ENCODE data around the gene RPL4.
A peak's percentile ranks its signal among the peaks of the same experiment; 100 is the strongest.
"Not testable (repeated sequence)": the region's sequence is repeated elsewhere in the genome, so short reads cannot be mapped to it uniquely, and the experiment has no call there.

RPL4 gene

GRCh38 chr15:66502491-66502890 is 2.2 kb downstream of the RPL4 start:
- TF ChIP-seq JUND (IDR thresholded peaks at IDR 0.05; ENCODE audit: low read depth): no peak
- in situ Hi-C loops (cut with HindIII; ENCODE audit: low pct_unique_long_range_greater_than_20kb, low sequenced_read_pairs): no loop called here
- DNase-seq (ENCODE audit: low read depth in 1 of 2, low spot score in 1 of 2): no peak

GRCh38 chr15:66500346-66500745 is 4.3 kb downstream of the RPL4 start:
- in situ Hi-C loops (cut with HindIII; ENCODE audit: low pct_unique_long_range_greater_than_20kb, low sequenced_read_pairs); DNase-seq (ENCODE audit: low read depth in 1 of 2, low spot score in 1 of 2): not testable (repeated sequence)

DNA sequence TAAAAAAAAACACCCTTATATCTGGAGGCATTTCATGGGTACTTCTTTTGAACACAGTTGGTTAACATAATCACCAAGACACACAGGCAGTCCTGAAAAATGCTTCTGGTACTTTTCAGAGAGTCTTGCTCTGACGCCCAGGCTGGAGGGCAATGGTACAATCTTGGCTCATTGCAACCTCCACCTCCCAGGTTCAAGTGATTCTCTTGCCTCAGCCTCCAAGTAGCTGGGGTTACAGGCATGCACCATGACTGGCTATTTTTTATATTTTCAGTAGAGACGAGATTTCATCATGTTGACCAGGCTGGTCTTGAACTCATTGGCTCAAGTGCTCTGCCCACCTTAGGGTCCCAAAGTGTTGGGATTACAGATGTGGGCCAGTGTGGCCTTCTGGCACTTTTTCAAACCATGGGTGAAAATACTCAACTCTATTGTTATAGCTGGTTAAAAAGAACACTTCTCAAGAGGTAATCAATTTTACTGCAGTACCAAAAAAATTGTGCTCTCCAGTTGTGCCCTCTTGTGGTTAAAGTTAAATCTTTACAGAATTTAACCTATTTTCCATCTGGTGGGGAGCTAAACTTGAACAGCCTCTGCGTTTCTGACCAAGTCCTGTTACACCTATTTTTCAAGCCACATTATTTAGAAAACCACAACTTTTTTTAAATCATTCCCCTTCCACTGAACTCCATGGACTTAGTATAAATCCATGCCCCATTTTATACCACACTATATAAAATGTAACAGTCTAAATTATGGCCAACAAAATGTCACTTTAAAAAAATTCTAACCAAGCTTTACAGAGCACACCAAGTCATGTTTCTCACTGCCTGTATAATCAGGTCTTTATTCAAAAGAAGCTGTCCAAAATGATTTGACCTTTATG is 5.9 kb downstream of the RPL4 start:
- in situ Hi-C loops (cut with HindIII; ENCODE audit: low pct_unique_long_range_greater_than_20kb, low sequenced_read_pairs): no loop called here
- DNase-seq (ENCODE audit: low read depth in 1 of 2, low spot score in 1 of 2): peak in 1 of 2 experiments; percentile 35
- no peak for TF ChIP-seq JUND (IDR thresholded peaks at IDR 0.05; ENCODE audit: low read depth)

- in situ Hi-C loops (cut with HindIII; ENCODE audit: low pct_unique_long_range_greater_than_20kb, low sequenced_read_pairs): no loop called here
Observed at GRCh38 chr15:66497502-66498455, 6.9 kb downstream of the RPL4 start, which contains the start of gene SNAPC5. TSS of gene SNAPC5 (minus strand) at chr15:66497762. CDS start at chr15:66497731, 31 bp downstream.

DNA sequence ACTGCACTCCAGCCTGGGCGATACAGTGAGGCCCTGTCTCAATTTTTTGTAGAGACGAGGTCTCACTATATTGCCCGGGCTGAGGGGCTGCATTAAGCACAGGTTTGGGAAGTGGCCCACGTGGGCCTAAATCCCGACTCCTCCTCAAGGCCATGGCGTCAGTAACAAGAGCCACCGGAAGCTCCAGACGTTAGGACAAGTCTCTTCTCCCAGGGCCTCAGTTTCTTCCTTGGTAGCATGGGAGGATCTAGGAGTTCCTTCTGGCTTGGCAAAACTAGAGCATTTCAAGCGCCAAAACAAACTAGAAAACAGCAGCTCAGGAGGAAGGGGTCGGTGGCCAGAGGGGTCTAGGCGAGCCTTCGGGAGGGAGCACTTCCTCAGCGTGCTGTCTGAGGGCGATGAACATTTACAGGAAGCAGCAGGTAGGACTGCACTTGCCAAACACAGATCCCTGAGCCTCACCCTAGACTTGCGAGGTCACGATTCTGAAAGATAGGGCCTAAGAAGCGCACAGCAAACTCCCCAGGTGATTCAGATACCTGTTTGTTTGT is 7.6 kb downstream of the RPL4 start:
- TF ChIP-seq JUND (IDR thresholded peaks at IDR 0.05; ENCODE audit: low read depth): no peak
- peak in 1 of 2 experiments; percentile 31 for DNase-seq (ENCODE audit: low read depth in 1 of 2, low spot score in 1 of 2)
- in situ Hi-C loops (cut with HindIII; ENCODE audit: low pct_unique_long_range_greater_than_20kb, low sequenced_read_pairs): no loop called here

More at GRCh38 chr15:66497502-66498455, 6.9 kb downstream of the RPL4 start, which contains the start of gene SNAPC5:
- peak; percentile 63; the same call in 1 of the 2 replicates for TF ChIP-seq JUND (IDR thresholded peaks at IDR 0.05; ENCODE audit: low read depth)
- peak; percentile 48 to 96 for DNase-seq (ENCODE audit: low read depth in 1 of 2, low spot score in 1 of 2)

DNA sequence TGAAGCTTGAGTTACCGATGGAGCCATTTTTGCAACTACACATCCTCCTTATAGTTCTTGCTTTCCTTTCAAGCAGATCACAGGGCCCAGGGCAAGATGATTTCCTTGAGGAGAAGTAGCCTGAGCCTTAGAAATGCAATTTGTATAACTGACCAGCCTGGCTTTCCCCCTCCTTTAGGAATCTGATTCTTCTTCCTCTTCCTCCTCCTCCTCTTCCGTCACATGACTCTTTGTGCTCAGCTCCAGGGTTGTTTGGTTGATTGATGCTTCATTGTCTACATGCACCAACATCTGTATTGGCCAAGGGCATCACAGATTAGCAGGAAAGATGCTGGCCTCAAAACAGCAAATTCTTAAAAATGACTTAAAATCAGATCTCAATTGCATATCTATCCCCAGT is 10.4 kb downstream of the RPL4 start:
- DNase-seq (ENCODE audit: low read depth in 1 of 2, low spot score in 1 of 2): no peak
- no peak for TF ChIP-seq JUND (IDR thresholded peaks at IDR 0.05; ENCODE audit: low read depth)
- in situ Hi-C loops (cut with HindIII; ENCODE audit: low pct_unique_long_range_greater_than_20kb, low sequenced_read_pairs): no loop called here

DNA sequence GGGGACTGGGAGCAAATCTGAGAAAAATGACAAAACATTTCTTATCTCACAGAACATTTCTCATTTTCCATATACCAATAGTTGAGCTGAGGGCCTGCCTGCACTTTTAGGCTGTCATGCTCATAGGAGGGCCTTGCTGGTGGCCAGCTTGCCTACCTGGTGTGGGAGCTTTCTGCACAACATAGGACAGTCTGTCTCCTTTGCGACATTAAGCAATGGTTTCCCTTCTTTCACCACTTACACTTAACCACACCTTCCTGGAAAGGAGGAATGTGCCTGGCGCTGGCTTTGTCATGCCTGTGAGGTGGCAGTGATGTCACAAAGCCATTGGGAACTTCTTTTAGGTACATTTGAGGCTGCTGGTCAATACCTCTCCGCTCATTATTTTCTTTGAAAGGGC is 12.8 kb downstream of the RPL4 start:
- in situ Hi-C loops (cut with HindIII; ENCODE audit: low pct_unique_long_range_greater_than_20kb, low sequenced_read_pairs): no loop called here
- no peak for DNase-seq (ENCODE audit: low read depth in 1 of 2, low spot score in 1 of 2)
- TF ChIP-seq JUND (IDR thresholded peaks at IDR 0.05; ENCODE audit: low read depth): no peak

GRCh38 chr15:66489179-66489791 is 15.4 kb downstream of the RPL4 start:
- no peak for DNase-seq (ENCODE audit: low read depth in 1 of 2, low spot score in 1 of 2)
- TF ChIP-seq JUND (IDR thresholded peaks at IDR 0.05; ENCODE audit: low read depth): no peak
- in situ Hi-C loops (cut with HindIII; ENCODE audit: low pct_unique_long_range_greater_than_20kb, low sequenced_read_pairs): no loop called here

DNA sequence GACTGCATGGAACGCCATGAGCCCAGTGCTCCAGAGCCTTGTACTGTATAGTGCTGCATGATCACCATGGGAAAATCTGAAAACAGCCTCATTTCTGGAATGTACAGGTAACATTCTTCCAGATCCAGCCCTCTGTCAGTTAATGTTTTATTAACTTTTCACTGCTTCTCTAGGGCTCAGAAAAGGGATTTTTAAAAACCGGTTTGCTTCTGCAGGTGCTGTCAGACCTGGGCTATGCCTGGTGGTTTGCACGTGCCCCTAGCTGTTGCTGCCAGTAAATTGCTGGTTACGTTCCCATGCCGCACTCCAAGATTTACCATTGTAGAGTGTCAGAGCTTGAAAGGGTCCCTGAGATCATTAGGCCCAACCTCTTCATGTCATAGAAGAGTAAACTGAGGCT is 16.1 kb downstream of the RPL4 start:
- TF ChIP-seq JUND (IDR thresholded peaks at IDR 0.05; ENCODE audit: low read depth): no peak
- in situ Hi-C loops (cut with HindIII; ENCODE audit: low pct_unique_long_range_greater_than_20kb, low sequenced_read_pairs): no loop called here

GRCh38 chr15:66486887-66487286 is 17.8 kb downstream of the RPL4 start:
- no peak for DNase-seq (ENCODE audit: low read depth in 1 of 2, low spot score in 1 of 2)

More for the DNA sequence above, 16.1 kb downstream of the RPL4 start:
- no peak for DNase-seq (ENCODE audit: low read depth in 1 of 2, low spot score in 1 of 2)

GRCh38 chr15:66484539-66485112 is 20.0 kb downstream of the RPL4 start:
- TF ChIP-seq JUND (IDR thresholded peaks at IDR 0.05; ENCODE audit: low read depth): no peak
- in situ Hi-C loops (cut with HindIII; ENCODE audit: low pct_unique_long_range_greater_than_20kb, low sequenced_read_pairs): no loop called here
- no peak for DNase-seq (ENCODE audit: low read depth in 1 of 2, low spot score in 1 of 2)

More at GRCh38 chr15:66486887-66487286, 17.8 kb downstream of the RPL4 start:
- in situ Hi-C loops (cut with HindIII; ENCODE audit: low pct_unique_long_range_greater_than_20kb, low sequenced_read_pairs): no loop called here
- no peak for TF ChIP-seq JUND (IDR thresholded peaks at IDR 0.05; ENCODE audit: low read depth)

Data from T47D (cell line).